HG03045 (cell line): ENCODE results near the gene KIF13A.
"Not testable (repeated sequence)": the region's sequence is repeated elsewhere in the genome, so short reads cannot be mapped to it uniquely, and the experiment has no call there.

Experiments
- ATAC-seq: cut with Tn5 transposase; IDR thresholded peaks from one replicate; pipeline ENCODE4 v1.9.1; 2021; ENCODE audit warnings: mild to moderate bottlenecking, moderate library complexity; ENCODE audit not compliant: unreplicated experiment

Gene KIF13A

DNA sequence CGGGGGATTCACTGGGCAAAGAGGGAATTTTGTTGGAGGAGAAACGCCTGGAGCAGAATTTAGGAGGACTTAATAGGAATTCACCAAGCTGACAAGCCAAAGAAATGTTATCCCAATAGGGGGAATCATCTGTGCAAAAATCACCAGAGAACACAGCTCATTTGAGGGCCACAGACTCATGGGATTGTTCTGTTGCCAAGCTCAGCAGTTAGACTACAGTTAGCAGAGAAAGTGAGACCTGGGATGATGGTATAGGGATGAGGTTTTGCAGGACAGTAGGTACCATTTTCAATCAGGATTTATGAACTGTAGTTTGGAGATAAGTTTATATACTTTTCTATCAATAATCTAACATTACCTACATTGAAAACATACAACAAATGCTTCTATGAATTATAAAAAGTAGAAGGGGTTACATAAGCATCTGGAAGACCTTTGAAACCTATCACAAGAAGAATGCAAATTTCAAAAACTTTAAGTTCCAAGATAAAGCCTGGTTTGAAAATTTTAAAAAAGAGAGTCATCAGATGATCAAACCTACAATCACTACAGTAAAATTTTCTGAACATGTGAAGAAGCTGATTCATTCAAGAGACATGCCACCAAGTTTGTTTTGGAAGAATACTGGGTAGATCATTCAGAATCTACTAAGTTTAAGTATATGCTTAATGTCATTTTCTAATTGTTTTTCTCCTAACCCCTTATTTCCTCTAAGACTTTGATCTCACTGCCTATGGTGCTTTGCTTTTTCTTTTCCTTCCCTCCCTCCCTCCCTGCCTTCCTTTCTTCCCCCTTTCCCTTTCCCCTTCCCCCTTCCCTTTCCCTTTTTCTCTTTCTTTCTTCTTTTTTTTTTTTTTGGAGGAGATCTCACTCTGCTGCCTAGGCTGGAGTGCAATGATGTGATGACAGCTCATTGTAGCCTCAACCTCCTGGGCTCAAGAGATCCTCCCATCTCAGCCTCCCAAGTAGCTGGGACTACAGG, 81.5 kb downstream of the KIF13A start:
- no peak for ATAC-seq

- no peak for ATAC-seq
Observed at GRCh38 chr6:17904491-17905120, 82.8 kb downstream of the KIF13A start.

GRCh38 chr6:17902974-17903373, 84.5 kb downstream of the KIF13A start:
- ATAC-seq = no peak

GRCh38 chr6:17901493-17901892, 85.9 kb downstream of the KIF13A start:
- ATAC-seq = no peak

- no peak for ATAC-seq
Observed at GRCh38 chr6:17900011-17900410, 87.4 kb downstream of the KIF13A start.

DNA sequence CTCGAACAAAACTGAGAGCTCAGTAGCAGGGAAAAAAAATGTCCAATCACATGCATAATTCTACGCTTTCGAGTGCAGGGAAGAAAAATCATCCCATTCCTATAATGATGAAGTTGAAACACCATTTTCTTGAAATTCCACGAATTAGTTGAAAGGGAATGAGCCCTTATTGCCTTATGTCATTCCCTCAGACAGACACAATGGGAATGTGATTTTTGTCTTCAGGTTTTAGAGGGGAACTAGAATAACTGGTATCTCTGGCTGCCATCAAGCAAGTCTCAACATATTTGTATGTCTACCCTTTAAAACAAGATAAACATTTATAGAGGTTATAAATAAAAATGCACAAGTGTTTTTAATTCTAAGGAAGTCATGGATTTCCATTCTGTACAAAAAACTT, 87.9 kb downstream of the KIF13A start:
- ATAC-seq = no peak

- no peak for ATAC-seq
Observed at GRCh38 chr6:17897681-17898080, 89.8 kb downstream of the KIF13A start.

DNA sequence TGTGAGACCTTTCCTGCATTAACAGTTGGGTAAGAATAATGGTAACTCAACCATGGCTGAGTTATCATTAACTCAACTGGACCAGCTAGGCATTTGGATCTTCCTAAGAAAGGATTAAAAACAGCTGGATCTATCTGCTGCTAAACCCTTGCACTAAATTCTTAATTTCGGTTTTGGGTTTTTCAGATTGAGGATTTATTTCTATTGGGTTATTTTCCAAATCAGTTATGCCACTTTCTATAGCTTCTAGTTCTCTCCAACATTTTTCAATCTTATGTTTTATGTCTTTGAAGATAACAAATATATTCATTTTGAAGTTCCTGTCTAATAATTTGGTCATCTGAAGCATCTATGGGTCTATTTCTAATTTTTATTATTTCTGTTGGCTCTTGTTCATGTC, 92.5 kb downstream of the KIF13A start:
- ATAC-seq = no peak

- no peak for ATAC-seq
Observed at GRCh38 chr6:17894191-17894590, 93.2 kb downstream of the KIF13A start.

DNA sequence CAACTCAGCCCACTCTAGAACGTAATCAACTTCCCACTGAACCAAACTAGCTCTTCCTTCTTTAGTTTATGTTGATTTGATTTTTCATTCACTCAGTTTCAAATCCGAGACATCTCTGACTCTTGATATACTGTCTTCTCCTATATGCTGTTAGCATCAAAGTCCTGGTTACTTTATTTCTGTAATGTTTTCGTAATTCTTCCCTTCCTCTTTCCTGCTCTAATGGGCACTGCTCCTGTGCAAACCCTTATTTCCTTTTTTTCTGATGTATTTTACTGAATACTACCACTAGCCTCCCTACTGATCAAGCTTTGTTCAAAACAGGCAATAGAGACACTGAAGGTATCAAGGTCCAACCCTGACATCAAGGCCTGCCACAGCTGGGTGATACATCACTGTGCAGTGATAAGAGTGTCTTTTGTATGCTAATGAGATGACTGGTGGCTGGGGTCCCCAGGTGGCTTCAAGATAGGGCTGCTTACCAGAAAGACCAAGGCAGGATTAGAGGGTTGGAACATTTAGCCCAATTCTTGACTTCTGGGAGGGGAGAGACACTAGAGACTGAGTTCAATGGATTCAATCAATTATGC, 95.2 kb downstream of the KIF13A start:
- no peak for ATAC-seq

DNA sequence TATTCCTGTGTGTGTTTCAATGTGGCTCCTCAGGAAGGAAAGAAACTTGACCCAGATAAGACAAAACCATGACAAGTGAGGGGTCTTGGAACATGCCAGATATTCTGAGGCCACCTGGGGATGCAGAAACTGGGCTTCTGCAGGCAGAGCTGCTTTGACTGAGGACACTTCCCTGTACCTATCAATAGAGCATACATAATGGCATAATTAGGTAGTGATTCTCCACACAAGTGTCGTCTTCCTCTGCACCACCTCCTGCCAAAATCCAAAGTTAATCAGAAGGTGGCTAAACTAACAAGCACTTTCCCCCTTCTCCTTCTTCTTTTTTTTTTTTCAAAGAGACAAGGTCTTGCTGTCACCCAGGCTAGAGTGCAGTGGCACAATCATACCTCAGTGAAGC, 97.1 kb downstream of the KIF13A start:
- no peak for ATAC-seq

DNA sequence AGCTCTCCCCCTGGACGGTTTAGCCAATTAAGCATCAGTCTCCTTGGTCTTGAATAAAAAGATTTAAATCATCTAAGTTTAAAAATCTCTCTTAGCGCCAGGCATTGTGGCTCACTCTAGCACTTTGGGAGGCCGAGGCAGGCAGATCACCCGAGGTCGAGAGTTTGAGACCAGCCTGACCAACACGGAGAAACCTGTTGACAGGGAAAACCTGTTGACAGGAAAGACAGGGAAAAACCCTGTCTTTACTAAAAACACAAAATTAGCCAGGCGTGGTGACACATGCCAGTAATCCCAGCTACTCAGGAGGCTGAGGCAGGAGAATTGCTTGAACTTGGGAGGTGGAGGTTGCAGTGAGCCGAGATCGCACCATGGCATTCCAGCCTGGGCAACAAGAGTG, 97.7 kb downstream of the KIF13A start:
- not testable (repeated sequence) for ATAC-seq

GRCh38 chr6:17886891-17887290, 100.5 kb downstream of the KIF13A start:
- ATAC-seq = no peak

GRCh38 chr6:17885889-17886576, 101.4 kb downstream of the KIF13A start:
- no peak for ATAC-seq

GRCh38 chr6:17884498-17885478, 102.6 kb downstream of the KIF13A start:
- peak; percentile 82 for ATAC-seq

DNA sequence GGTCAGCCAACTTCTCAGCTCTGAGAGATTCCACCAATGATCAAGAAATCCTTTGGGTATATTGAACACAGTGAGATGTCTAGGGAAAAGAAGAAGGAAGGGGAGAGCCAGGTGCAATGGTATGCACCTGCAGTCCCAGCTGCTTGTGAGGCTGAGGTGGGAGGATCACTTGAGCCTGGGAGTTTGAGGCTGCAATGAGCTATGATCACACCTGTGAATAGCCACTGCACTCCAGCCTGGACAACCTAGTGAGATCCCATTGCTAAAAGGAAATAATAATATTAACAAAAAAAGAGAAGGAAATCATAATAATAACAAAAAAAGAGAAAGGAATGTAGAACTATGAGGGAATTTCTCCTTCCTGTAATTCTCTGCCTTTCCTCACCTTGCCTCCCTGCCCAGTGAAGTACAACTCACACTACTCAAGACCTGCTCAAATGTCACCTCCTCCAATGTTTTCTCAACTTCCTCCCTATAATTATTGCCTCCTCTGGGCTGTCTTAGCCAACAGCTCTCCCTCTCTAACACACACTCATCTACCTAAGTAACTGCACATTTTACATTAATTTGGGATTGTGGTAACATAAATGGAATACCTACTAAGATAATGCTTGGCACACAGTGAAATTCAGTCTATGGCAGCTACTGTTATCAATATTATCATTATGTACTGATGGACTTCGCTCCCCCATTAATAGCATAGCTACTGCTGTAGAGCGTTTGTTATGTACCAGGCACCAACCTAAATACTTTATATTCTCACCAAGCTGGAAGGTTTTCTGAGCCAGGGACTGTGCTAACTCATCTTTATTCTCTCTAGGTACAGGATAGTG, 103.6 kb downstream of the KIF13A start:
- no peak for ATAC-seq

GRCh38 chr6:17881085-17881858, 106.2 kb downstream of the KIF13A start:
- ATAC-seq = no peak

- no peak for ATAC-seq
Observed at GRCh38 chr6:17879184-17879583, 108.3 kb downstream of the KIF13A start.
